Fibroblast of lung (primary cell): ENCODE results near the gene ESF1. TPM values are rescaled to one million over a fixed set of nuclear protein-coding genes. Genes with fewer than 3 reads are reported as not detected.
A peak's percentile ranks its signal among the peaks of the same experiment; 100 is the strongest.

Experiments used
- DNase-seq, 2 donors: peaks; one replicate each; pipeline versions ENCODE4 v3.0.0 to v3.0.0-alpha.2; 2010; ENCODE audit warnings: low read depth in 2 of 2
- H2AFZ ChIP-seq: 2 replicates; pipeline ENCODE4 v1.5.1; 2012; ENCODE audit warnings: low read length, control low read depth, inconsistent platforms
- H3K27ac ChIP-seq: 2 replicates; pipeline ENCODE4 v1.5.1; 2011; ENCODE audit warnings: low read length, control low read depth; ENCODE audit not compliant: insufficient read depth
- H3K27me3 ChIP-seq: 2 replicates; pipeline ENCODE4 v1.5.1; 2011; ENCODE audit warnings: mild to moderate bottlenecking, low read length; ENCODE audit not compliant: control insufficient read depth, insufficient read depth
- H3K36me3 ChIP-seq: 2 replicates; pipeline ENCODE4 v1.5.1; 2011; ENCODE audit warnings: low read length; ENCODE audit not compliant: control insufficient read depth, insufficient read depth
- H3K4me1 ChIP-seq: 2 replicates; pipeline ENCODE4 v1.5.1; 2011; ENCODE audit warnings: low read length; ENCODE audit not compliant: control insufficient read depth, insufficient read depth; ENCODE audit errors: extremely low read depth
- H3K4me2 ChIP-seq: 2 replicates; pipeline ENCODE4 v1.5.1; 2011; ENCODE audit warnings: low read length, control low read depth; ENCODE audit not compliant: insufficient read depth; ENCODE audit errors: extremely low read depth
- H3K4me3 ChIP-seq, 4 experiments: fragments of 200-600 bp in 1 of 4; sonication (generic) in 1 of 4; replicated peaks in 1 of 4; 2 replicates each; pipeline ENCODE4 v1.5.1; 2011 to 2016; ENCODE audit warnings: low read length in 4 of 4, low read depth in 3 of 4, mild to moderate bottlenecking in 3 of 4, control low read depth in 2 of 4, inconsistent platforms in 1 of 4, mixed read lengths in 1 of 4; ENCODE audit not compliant: insufficient read depth in 1 of 4; ENCODE audit errors: control extremely low read depth in 1 of 4
- H3K79me2 ChIP-seq: 2 replicates; pipeline ENCODE4 v1.5.1; 2012; ENCODE audit warnings: mild to moderate bottlenecking, low read length, inconsistent platforms; ENCODE audit not compliant: control insufficient read depth, insufficient read depth
- H3K9ac ChIP-seq: 2 replicates; pipeline ENCODE4 v1.5.1; 2011; ENCODE audit warnings: mild to moderate bottlenecking, low read length, control low read depth; ENCODE audit not compliant: insufficient read depth
- H3K9me3 ChIP-seq: 2 replicates; pipeline ENCODE4 v1.5.1; 2012; ENCODE audit warnings: low read depth, low read length; ENCODE audit not compliant: control insufficient read depth, insufficient read depth
- H4K20me1 ChIP-seq: 2 replicates; pipeline ENCODE4 v1.5.1; 2011; ENCODE audit warnings: low read length; ENCODE audit not compliant: control insufficient read depth, insufficient read depth; ENCODE audit errors: extremely low read depth
- CTCF ChIP-seq, 2 donors: IDR thresholded peaks in 1 of 2; conservative IDR thresholded peaks in 1 of 2; 1 replicate in 1 of 2; 2 replicates in 1 of 2; pipeline ENCODE4 v1.5.1; 2011 to 2012; ENCODE audit warnings: low read length in 2 of 2, control low read depth in 1 of 2, inconsistent platforms in 1 of 2, low read depth in 1 of 2, mild to moderate bottlenecking in 1 of 2
- EZH2 ChIP-seq: IDR thresholded peaks from 2 replicates; pipeline ENCODE4 v1.5.1; 2012; ENCODE audit warnings: low read length, control low read depth, mild to moderate bottlenecking; ENCODE audit errors: missing control alignments
- polyA plus RNA-seq, 2 donors: library from polyadenylated mRNA; depleted of rRNA in 1 of 2; stranded (reverse) in 1 of 2; unstranded in 1 of 2; fragments of >200 nt; gene quantifications; 2 replicates each; pipeline ENCODE4 v1.2.1, GENCODE V29; 2011 to 2012; ENCODE audit warnings: missing spikeins in 1 of 2
- total RNA-seq: library from RNA; depleted of rRNA; stranded (reverse); fragments of >200 nt; gene quantifications from 2 replicates; pipeline ENCODE4 v1.2.1, GENCODE V29; 2014

ESF1 gene
- total and polyA plus RNA-seq, 2 donors (not counting 1 experiment from before 2014, with no cell fraction given), result 7.3 to 13.2 TPM

DNA sequence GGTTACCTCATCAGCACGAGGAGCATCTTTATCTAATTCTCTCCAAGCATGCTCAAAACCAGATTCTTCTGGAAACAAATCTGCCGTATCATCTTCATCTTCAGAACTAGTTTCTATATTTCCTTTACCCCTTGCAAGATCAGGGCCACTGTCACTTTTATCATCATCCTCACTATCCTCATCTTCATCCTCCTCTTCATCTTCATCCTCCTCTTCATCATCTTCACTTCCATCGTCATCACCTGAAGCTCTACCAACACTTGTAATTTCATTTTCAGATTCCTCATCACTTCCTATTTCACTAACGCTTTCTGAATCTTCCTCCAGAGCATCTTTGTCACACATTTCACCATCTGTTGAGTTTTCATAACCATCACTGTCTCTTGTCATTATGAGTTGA lies 8.9 kb downstream of the ESF1 start:
- TF ChIP-seq CTCF (conservative IDR thresholded peaks at IDR 0.05 in 1 of 2, IDR thresholded peaks at IDR 0.05 in 1 of 2; ENCODE audit: low read depth in 1 of 2, low read length in 2 of 2) (no peak), EZH2 (no peak)
- Histone ChIP-seq H4K20me1 (no peaks in the 10 kb centered on the region), H3K4me3 (no peak overlapping the region), H3K9ac (no peak overlapping the region), H2AFZ (no peak overlapping the region), H3K27ac (no peak overlapping the region), H3K4me1 (no peaks in the 10 kb centered on the region), H3K4me2 (no peak overlapping the region), H3K36me3 (peaks cover 2% of the 10 kb centered on the region), H3K9me3 (no peaks in the 10 kb centered on the region), H3K27me3 (no peaks in the 10 kb centered on the region), H3K79me2 (no peaks in the 10 kb centered on the region)
- no peak for DNase-seq

- TF ChIP-seq CTCF (conservative IDR thresholded peaks at IDR 0.05 in 1 of 2, IDR thresholded peaks at IDR 0.05 in 1 of 2; ENCODE audit: low read depth in 1 of 2, low read length in 2 of 2), result no peak
- no peak for TF ChIP-seq EZH2
- Histone ChIP-seq H3K9me3 (no peaks in the 10 kb centered on the region), H2AFZ (no peak overlapping the region), H3K36me3 (peaks cover 5% of the 10 kb centered on the region), H3K4me2 (no peak overlapping the region), H3K4me1 (no peaks in the 10 kb centered on the region), H3K27me3 (no peaks in the 10 kb centered on the region), H3K9ac (no peak overlapping the region), H3K79me2 (no peaks in the 10 kb centered on the region), H4K20me1 (no peaks in the 10 kb centered on the region), H3K4me3 (no peak overlapping the region), H3K27ac (no peak overlapping the region)
- DNase-seq, result no peak
These were observed 12.2 kb downstream of the ESF1 start for GRCh38 chr20:13772529-13772928.

GRCh38 chr20:13771853-13772453 lies 12.8 kb downstream of the ESF1 start:
- no peak for TF ChIP-seq EZH2
- TF ChIP-seq CTCF (conservative IDR thresholded peaks at IDR 0.05 in 1 of 2, IDR thresholded peaks at IDR 0.05 in 1 of 2; ENCODE audit: low read depth in 1 of 2, low read length in 2 of 2), result peak in 1 of 2 donors; percentile 19
- peak; percentile 15 to 52 for DNase-seq
- Histone ChIP-seq H3K4me2 (no peak overlapping the region), H3K27ac (no peak overlapping the region), H3K9ac (no peak overlapping the region), H3K4me3 (no peak overlapping the region), H3K9me3 (no peaks in the 10 kb centered on the region), H3K79me2 (no peaks in the 10 kb centered on the region), H3K4me1 (no peaks in the 10 kb centered on the region), H4K20me1 (no peaks in the 10 kb centered on the region), H2AFZ (no peak overlapping the region), H3K36me3 (peaks cover 5% of the 10 kb centered on the region), H3K27me3 (no peaks in the 10 kb centered on the region)
